DMS114 treated with DMSO at 0.1 percent for 48 hours (cell line): ENCODE data around the gene RGS6.

Experiments
- DNase-seq: peaks from one replicate; lab custom pipeline; 2025; ENCODE audit not compliant: unreplicated experiment; lab: John Stamatoyannopoulos, UW

Gene RGS6

DNA sequence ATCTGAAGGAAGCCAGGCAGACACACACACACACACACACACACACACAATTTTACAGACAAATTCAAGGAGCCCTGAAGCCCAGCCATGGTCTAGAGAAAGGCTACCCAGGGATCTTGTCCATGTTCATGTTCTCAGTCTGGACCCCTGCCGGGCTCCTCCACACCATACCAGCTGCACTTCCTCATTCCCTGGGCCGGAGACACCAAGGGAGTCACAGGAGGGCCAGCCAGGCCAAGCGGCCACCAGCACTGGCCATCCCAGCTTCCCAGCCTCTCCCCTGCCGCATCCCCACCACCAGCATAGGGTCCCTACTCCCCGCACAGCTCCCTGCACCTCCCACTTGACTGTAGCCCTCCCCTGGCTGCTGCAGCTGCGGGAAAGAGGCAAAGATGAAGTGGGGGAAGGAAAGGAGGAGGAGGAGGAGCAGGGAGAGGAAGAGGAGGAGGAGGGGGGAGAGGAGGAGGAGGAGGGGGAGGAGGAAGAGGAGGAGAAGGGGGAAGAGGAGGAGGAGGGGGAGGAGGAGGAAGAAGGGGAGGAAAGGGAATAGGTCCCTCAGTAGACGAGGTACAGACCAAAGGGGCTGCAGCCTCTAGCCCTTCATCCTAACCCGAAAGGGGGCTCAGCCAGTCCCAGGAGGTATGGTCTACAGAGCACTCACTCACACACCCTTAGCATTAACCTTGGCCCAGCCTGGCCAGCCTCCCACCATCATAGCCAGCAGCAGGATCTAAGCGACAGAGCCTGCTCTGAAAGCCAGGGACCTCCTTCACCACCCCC, 668.5 kb downstream of the RGS6 start:
- no peak for DNase-seq

GRCh38 chr14:72603639-72604038, 671.4 kb downstream of the RGS6 start:
- DNase-seq, result no peak

- no peak for DNase-seq
These were observed 671.9 kb downstream of the RGS6 start for GRCh38 chr14:72604133-72604532.

DNA sequence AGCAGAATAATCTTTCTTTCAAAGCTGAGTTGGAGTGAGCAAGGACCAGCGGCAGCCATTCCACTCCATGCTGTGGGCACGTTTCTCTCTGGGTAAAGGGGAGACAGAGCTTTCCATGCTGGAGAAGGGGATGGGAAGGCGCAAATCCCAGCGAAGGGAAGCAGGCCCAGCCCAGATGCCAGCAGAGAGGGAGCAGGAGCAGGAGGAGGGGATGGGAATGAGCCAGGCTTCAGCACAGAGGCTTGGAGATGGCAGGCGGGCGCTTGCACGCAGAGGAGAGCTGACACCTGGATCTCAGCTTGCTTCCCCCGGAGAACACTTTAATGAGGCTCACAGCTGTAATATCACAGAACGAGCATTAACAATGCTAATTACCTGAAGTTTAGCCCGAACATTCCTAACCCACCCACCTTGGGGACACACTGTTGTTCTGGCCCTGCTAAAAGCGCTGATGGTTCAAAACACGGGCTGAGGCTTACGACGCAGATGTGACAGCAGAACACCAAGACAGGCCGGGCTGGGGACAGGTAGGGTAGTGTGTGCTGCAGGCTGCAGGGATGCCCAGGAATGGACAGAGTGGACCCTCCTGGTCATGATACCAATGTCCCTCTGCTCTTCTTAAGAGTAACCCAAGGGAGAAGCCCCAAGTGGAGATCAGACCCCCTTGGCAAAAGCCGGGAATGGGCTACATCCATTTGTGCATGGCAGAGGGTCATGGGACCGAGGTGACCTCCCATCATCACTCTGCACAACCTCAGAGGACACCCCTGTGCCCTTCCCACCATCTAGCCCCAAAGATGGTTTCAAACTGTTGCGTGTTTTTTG, 673.1 kb downstream of the RGS6 start:
- no peak for DNase-seq

- DNase-seq, result no peak
These were observed 673.6 kb downstream of the RGS6 start for GRCh38 chr14:72605921-72606220.

GRCh38 chr14:72606879-72607278, 674.6 kb downstream of the RGS6 start:
- DNase-seq, result no peak

- no peak for DNase-seq
These were observed 675.3 kb downstream of the RGS6 start for GRCh38 chr14:72607386-72608130.

- no peak for DNase-seq
These were observed 676.4 kb downstream of the RGS6 start for GRCh38 chr14:72608391-72609204.

DNA sequence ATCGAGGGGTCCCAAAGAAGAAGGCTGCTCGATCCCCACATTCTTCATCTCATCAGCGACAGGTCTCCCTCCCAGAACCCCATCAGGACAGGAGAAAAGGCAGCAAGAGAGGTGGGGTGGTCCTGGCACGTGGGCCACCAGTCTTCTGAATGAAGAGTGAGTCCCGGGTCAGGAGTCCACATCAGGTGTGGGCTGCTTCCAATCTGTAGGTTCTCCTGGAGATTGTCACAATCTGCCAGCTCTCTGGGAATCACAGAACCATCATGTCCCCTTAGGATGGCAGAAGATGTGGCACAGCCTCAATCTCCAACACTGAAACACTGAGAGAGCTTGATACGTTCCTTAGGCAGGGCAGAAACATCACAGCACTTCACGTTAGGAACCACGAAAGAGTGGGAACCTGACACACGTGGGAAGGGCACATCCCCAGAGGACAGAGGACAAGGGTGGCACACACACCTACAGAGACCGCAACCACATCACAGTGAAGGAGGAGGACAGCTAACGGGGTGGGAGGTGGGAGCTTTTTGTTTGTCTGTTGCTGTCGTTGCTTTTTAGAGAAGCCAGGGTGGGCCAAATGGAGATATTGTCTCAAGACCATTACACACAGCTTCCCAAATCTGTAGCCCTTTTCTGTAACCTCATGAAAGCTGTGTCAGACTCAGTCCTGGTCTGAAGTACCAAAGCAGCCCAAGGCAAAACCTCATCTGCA, 677.1 kb downstream of the RGS6 start:
- no peak for DNase-seq

- no peak for DNase-seq
These were observed 678.0 kb downstream of the RGS6 start for GRCh38 chr14:72610096-72610830.

- no peak for DNase-seq
These were observed 678.6 kb downstream of the RGS6 start for GRCh38 chr14:72610831-72611200.

GRCh38 chr14:72611506-72611905, 679.3 kb downstream of the RGS6 start:
- DNase-seq, result no peak

DNA sequence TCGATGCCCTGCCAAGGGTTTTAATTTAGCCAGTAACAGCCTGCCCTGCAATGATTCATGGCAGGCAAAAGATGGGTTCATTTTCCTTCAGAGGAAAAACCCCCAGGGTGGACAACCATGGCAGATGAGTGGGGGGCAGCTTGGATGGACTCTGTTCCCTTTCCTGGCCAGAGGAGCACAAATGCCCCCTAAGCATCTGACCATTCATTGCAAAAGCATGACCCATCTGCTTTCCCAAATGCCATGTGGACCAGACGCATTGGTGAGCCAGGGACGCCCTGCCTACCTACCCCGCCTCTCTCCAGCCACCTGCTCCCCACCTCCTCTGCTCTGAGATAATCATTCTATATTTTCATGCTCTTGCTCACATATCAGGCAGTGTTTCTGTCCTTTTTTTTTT, 679.8 kb downstream of the RGS6 start:
- no peak for DNase-seq

DNA sequence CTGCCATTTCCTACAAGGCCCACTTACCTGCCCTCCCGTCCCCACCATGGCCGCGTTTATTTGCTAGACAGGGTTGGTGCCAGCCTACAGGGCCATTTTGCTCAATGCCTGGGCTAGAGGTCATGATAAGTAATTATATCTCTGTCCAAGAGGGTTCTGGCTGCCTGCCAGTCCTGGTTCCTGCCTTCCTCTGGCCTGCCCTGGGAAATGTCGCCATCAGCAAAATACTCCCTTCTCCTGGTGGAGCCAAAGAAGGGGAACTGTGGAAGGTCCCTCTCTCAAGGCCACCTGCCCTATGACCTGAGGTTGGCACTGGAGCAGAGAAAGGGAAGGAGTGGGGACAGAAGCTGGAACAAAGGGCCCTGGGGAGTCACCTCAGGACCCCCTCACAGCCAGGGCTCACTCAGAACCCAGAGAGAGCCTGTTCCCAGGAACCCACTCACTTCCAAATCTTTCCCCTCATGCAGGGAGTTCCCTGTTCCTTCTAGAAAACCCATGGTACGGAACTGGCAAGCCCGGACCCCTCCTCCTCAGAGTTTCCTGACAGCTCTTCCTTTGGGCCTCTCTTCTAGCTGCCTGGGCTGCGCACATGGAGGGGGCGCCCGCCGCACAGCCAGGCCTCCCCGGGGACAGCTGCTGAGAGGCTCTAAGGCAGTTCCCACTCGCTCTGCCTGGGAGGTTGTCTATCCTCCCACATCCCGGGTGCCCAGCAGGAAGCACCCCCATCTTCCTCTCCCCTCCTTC, 681.2 kb downstream of the RGS6 start:
- DNase-seq, result no peak

- no peak for DNase-seq
These were observed 681.7 kb downstream of the RGS6 start for GRCh38 chr14:72613975-72614319.

DNA sequence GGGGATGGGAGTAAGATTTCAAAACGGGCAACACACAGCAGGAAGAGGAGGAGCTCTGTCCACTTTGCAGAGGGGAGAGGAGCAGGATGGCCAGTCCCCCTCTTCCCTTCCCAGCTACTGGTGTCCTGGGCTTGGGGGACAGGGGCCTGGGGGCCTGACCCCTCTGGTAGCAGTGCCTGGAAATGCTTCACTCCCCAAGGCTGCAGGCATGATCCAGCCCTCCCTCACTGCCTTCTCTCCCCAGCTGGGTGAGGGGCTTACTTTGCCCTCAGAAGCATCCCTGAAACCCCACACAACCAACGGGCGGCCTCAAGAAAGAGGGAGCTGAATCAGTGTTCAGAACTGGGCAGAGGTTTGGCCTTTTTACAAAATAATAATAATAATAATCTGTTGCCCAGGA, 682.1 kb downstream of the RGS6 start:
- DNase-seq, result no peak

DNA sequence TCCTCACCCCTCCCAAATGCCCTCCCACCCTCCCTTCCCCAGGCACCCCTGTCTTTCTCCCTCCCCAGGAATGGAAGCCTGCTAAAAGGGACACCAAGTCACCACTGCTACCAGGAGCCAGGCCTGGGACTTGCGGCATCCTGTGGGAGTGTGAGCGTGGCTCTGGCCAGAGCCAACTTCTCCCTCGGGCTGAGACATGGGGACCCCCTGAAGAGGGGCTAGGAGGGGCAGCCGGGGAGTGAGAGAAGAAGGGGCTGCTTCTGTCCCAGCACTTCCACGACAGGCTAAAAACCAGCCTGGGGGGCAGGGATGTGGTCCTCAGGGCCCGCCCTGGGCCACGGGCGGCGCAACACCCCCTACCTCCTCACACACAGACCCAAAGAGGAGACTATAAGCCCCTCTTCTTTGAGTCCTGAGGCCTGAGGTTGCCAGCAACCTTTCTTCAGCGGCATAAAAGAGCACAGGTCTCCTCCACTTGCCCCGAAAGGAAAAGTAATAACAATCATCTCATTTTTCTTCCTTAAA, 682.7 kb downstream of the RGS6 start:
- no peak for DNase-seq

DNA sequence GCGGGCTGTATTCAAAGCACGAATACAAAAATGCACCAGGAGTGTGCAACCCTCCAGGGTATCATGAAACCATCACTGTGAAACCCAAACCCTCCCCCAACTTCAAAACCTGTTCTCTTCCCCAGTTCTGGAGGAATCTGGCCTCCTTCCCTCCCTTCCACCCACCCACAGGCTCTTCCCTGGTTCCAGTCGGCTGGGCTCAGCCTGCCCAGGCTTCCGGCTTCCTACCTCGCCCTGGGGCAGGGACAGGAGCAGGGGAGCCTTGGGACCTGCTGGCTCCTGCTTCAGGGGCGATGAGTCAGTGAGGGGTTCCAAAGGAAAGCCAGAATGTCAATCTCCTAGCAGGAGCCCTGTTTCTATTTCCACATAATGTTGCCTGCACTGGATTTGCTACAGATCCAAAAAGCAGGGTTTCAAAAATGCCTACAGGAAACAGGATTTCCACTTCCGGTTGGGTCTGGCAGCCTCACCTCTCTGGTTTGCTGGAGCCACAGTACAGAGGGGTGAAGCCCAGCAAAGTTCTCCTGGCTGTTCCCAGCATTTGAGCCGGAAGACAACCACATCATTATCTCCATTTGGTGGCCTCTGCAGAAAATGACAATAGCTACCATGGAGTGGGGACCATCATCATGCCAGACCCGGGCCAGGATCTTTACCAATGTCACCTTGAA, 683.4 kb downstream of the RGS6 start:
- no peak for DNase-seq
